T-helper 17 cell (primary cell): ENCODE data around the gene VCAN. TPM values are rescaled to one million over a fixed set of nuclear protein-coding genes. Genes with fewer than 3 reads are reported as not detected.

Experiments used
- ATAC-seq: fragments of 150-1000 bp; cut with Tn5 transposase; 2 replicates; pipeline ENCODE4 v1.10.0; 2021; ENCODE audit warnings: mild to moderate bottlenecking, moderate library complexity
- DNase-seq, 3 donors: peaks; one replicate each; pipeline versions ENCODE4 v3.0.0 to v3.0.0-alpha.2; 2020 to 2021
- H3K9me3 ChIP-seq: one replicate; pipeline ENCODE4 v1.7.0; 2013; ENCODE audit warnings: low read length, mild to moderate bottlenecking; ENCODE audit not compliant: control insufficient read depth, poor library complexity, severe bottlenecking
- H3K27ac Mint-ChIP-seq: one replicate; pipeline ENCODE4 v1.8.0; 2022; ENCODE audit warnings: mild to moderate bottlenecking, moderate library complexity, mixed read lengths
- H3K27me3 Mint-ChIP-seq: one replicate; pipeline ENCODE4 v1.8.0; 2022; ENCODE audit warnings: mixed read lengths
- H3K36me3 Mint-ChIP-seq: one replicate; pipeline ENCODE4 v1.8.0; 2022; ENCODE audit warnings: low read depth, mixed read lengths
- H3K4me1 Mint-ChIP-seq: one replicate; pipeline ENCODE4 v1.8.0; 2022; ENCODE audit warnings: mild to moderate bottlenecking, mixed read lengths
- H3K4me3 Mint-ChIP-seq: one replicate; pipeline ENCODE4 v1.8.0; 2022; ENCODE audit warnings: mild to moderate bottlenecking, moderate library complexity, mixed read lengths
- total RNA-seq, 4 donors: library from RNA in 2 of 4; stranded (reverse) in 2 of 4; gene quantifications; one replicate each; pipeline ENCODE4 v1.2.3 and lab custom pipeline; 2022 to 2026

VCAN gene
- total RNA-seq, 2 donors from 2014 or later = 8.0 to 34.2 TPM

GRCh38 chr5:83538786-83539462 is 67.4 kb downstream of the VCAN start:
- DNase-seq (no peak), ATAC-seq (no peak)
- peaks cover 14% of the 10 kb centered on the region for H3K4me1 Mint-ChIP-seq
- no peak overlapping the region for H3K27ac Mint-ChIP-seq
- peaks cover 29% of the 10 kb centered on the region for H3K27me3 Mint-ChIP-seq
- no peaks in the 10 kb centered on the region for H3K9me3 ChIP-seq
- peak overlapping the region; percentile 55 for H3K4me3 Mint-ChIP-seq
- H3K36me3 Mint-ChIP-seq = no peaks in the 10 kb centered on the region

DNA sequence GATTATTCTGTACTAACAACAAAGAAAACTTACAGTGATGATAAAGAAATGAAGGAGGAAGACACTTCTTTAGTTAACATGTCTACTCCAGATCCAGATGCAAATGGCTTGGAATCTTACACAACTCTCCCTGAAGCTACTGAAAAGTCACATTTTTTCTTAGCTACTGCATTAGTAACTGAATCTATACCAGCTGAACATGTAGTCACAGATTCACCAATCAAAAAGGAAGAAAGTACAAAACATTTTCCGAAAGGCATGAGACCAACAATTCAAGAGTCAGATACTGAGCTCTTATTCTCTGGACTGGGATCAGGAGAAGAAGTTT is 67.9 kb downstream of the VCAN start:
- H3K27ac Mint-ChIP-seq = no peak overlapping the region
- peaks cover 14% of the 10 kb centered on the region for H3K4me1 Mint-ChIP-seq
- ATAC-seq = no peak
- H3K36me3 Mint-ChIP-seq = no peaks in the 10 kb centered on the region
- H3K4me3 Mint-ChIP-seq = peak overlapping the region; percentile 55
- peaks cover 29% of the 10 kb centered on the region for H3K27me3 Mint-ChIP-seq
- no peak for DNase-seq
- H3K9me3 ChIP-seq = no peaks in the 10 kb centered on the region

GRCh38 chr5:83540105-83540504 is 68.6 kb downstream of the VCAN start:
- Mint-ChIP-seq H3K27ac (no peak overlapping the region), H3K27me3 (peaks cover 30% of the 10 kb centered on the region), H3K36me3 (no peaks in the 10 kb centered on the region), H3K4me3 (no peak overlapping the region), H3K4me1 (peaks cover 14% of the 10 kb centered on the region)
- DNase-seq (no peak), ATAC-seq (no peak)
- no peaks in the 10 kb centered on the region for H3K9me3 ChIP-seq

DNA sequence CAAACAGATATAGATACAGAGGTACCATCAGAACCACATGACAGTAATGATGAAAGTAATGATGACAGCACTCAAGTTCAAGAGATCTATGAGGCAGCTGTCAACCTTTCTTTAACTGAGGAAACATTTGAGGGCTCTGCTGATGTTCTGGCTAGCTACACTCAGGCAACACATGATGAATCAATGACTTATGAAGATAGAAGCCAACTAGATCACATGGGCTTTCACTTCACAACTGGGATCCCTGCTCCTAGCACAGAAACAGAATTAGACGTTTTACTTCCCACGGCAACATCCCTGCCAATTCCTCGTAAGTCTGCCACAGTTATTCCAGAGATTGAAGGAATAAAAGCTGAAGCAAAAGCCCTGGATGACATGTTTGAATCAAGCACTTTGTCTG is 69.2 kb downstream of the VCAN start:
- no peak for ATAC-seq
- H3K27ac Mint-ChIP-seq = no peak overlapping the region
- H3K4me1 Mint-ChIP-seq = peaks cover 14% of the 10 kb centered on the region
- no peaks in the 10 kb centered on the region for H3K9me3 ChIP-seq
- no peaks in the 10 kb centered on the region for H3K36me3 Mint-ChIP-seq
- H3K4me3 Mint-ChIP-seq = no peak overlapping the region
- H3K27me3 Mint-ChIP-seq = peaks cover 36% of the 10 kb centered on the region
- DNase-seq = no peak

- Mint-ChIP-seq H3K27ac (no peak overlapping the region), H3K4me3 (no peak overlapping the region), H3K4me1 (peaks cover 12% of the 10 kb centered on the region), H3K27me3 (peaks cover 31% of the 10 kb centered on the region), H3K36me3 (no peaks in the 10 kb centered on the region)
- DNase-seq = no peak
- no peak for ATAC-seq
- H3K9me3 ChIP-seq = no peaks in the 10 kb centered on the region
Observed at GRCh38 chr5:83542839-83543238, 71.3 kb downstream of the VCAN start.

DNA sequence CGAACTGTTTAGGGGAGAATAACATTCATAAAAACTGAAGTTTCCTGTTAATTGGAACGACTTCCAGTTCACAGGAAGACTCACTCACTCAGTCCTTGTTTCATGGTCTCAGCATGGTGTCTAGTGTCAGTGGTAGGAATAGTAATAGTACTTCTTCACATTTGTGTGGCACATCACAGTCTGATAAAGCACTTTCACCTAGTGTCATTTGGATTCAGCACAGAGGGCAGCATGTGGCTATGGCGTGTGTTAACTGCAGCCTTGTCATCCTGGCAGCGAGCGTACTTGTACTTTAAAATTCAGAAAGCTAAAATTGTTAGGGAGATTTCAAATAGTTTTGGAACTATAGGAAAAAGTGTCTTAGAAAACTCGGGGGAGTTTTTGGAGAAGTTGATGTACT is 72.4 kb downstream of the VCAN start:
- DNase-seq (no peak), ATAC-seq (no peak)
- Mint-ChIP-seq H3K36me3 (no peaks in the 10 kb centered on the region), H3K27me3 (peaks cover 35% of the 10 kb centered on the region), H3K27ac (no peak overlapping the region), H3K4me3 (no peak overlapping the region), H3K4me1 (peaks cover 11% of the 10 kb centered on the region)
- H3K9me3 ChIP-seq = no peaks in the 10 kb centered on the region

DNA sequence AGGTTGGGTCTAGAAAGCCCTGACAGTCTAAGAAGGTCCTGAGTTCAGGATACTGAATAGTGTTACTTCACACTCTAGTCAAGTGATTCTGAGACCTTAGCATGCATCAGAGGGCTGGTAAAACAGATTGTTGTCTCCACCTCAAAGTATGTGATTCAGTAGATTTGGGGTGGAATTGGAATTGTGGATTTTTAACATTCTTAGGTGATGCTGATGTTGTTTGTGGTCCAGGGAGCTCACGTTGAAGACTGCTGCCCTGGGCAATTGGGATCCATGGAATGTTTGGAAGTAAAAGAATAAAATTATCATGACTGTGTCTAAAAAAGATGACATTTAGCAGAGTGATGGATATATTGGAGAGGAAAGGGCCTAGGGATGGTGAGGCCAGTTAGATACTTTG is 75.6 kb downstream of the VCAN start:
- H3K4me3 Mint-ChIP-seq = no peak overlapping the region
- peaks cover 11% of the 10 kb centered on the region for H3K27me3 Mint-ChIP-seq
- H3K9me3 ChIP-seq = no peaks in the 10 kb centered on the region
- peaks cover 2% of the 10 kb centered on the region for H3K4me1 Mint-ChIP-seq
- no peak overlapping the region for H3K27ac Mint-ChIP-seq
- H3K36me3 Mint-ChIP-seq = no peaks in the 10 kb centered on the region
- ATAC-seq (no peak), DNase-seq (no peak)

DNA sequence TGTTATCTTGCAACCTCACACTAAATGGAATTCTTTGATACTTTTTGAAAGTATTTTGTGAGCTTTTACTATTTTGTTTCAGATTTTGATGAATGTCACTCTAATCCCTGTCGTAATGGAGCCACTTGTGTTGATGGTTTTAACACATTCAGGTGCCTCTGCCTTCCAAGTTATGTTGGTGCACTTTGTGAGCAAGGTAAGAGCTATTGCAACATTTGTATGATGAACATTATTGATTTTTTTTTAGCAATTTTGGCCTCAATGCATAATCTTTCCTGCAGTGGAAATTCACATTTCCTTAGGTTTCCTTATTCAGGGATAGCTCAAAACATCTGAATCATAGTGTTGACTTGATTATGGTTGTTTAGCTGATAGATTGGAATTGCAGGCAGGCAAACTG is 76.3 kb downstream of the VCAN start:
- no peak overlapping the region for H3K27ac Mint-ChIP-seq
- DNase-seq = no peak
- no peak overlapping the region for H3K4me3 Mint-ChIP-seq
- peaks cover 2% of the 10 kb centered on the region for H3K4me1 Mint-ChIP-seq
- ATAC-seq = no peak
- no peaks in the 10 kb centered on the region for H3K9me3 ChIP-seq
- peaks cover 11% of the 10 kb centered on the region for H3K27me3 Mint-ChIP-seq
- no peaks in the 10 kb centered on the region for H3K36me3 Mint-ChIP-seq

GRCh38 chr5:83548581-83548980 is 77.0 kb downstream of the VCAN start:
- H3K4me3 Mint-ChIP-seq = no peak overlapping the region
- peaks cover 11% of the 10 kb centered on the region for H3K27me3 Mint-ChIP-seq
- DNase-seq (no peak), ATAC-seq (no peak)
- H3K36me3 Mint-ChIP-seq = no peaks in the 10 kb centered on the region
- H3K9me3 ChIP-seq = no peaks in the 10 kb centered on the region
- no peak overlapping the region for H3K27ac Mint-ChIP-seq
- H3K4me1 Mint-ChIP-seq = peaks cover 2% of the 10 kb centered on the region

DNA sequence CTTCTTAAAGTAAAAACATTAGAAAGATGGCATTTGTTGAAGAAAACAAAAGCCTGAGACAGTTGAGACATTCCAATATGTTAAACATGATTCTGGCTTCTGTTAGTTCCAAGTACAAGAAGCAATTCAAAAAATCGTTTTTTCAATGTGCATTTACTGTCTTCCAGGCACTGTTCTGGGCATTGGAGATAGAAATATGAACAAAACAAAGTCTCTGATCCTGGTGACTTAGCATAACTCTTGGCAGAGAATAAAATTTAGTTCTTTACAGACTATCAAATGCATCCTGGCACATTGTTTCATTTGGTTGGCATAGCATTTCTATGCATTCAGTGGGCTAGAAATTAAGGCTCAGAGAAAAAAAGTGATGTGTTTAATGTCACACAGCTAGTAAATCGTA is 77.5 kb downstream of the VCAN start:
- no peaks in the 10 kb centered on the region for H3K9me3 ChIP-seq
- no peak for ATAC-seq
- Mint-ChIP-seq H3K4me1 (peaks cover 2% of the 10 kb centered on the region), H3K27ac (no peak overlapping the region), H3K36me3 (no peaks in the 10 kb centered on the region), H3K27me3 (peaks cover 11% of the 10 kb centered on the region), H3K4me3 (no peak overlapping the region)
- no peak for DNase-seq

DNA sequence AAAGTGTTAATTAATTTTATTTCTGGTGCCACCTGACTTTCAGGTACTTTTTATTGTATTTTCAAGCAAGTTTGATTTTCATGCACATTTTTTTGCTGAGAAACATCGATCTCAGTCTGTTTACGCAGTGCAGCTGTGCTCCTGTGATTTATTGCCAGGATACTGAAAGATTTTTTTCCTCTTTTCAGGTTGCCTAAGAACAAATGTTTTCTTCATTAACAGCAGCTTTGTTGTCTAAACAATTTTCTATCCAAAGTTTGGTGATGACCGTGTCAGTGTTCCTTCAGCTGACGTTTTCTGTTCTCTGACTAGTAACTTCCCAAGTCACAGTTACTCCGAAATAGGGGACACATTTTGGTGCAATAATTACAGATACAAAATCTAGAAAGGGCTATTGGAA is 78.1 kb downstream of the VCAN start:
- peaks cover 11% of the 10 kb centered on the region for H3K27me3 Mint-ChIP-seq
- no peaks in the 10 kb centered on the region for H3K36me3 Mint-ChIP-seq
- no peak for DNase-seq
- H3K4me1 Mint-ChIP-seq = peaks cover 2% of the 10 kb centered on the region
- H3K4me3 Mint-ChIP-seq = no peak overlapping the region
- no peak overlapping the region for H3K27ac Mint-ChIP-seq
- no peak for ATAC-seq
- H3K9me3 ChIP-seq = no peaks in the 10 kb centered on the region

DNA sequence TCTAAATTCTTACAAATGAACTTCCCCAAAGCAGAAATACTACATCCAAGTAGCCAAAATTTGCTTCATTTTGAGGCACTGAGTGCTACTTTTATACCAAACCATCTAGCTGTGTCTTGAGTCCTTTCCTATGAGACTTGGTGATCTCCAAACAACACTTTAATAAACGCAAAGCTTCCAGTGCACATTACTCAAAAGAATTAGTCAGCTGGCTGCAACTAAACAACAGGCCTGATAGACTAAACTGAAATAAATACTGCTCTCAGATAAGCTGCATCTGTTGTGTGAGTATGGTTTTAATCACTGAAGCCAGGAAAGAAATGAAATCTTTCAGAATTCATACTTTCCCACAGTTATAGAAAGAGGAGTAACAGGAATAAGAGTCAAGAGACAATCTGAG is 80.3 kb downstream of the VCAN start:
- Mint-ChIP-seq H3K27me3 (peaks cover 4% of the 10 kb centered on the region), H3K27ac (no peak overlapping the region), H3K4me3 (no peak overlapping the region), H3K36me3 (no peaks in the 10 kb centered on the region), H3K4me1 (peaks cover 2% of the 10 kb centered on the region)
- DNase-seq (no peak), ATAC-seq (no peak)
- no peaks in the 10 kb centered on the region for H3K9me3 ChIP-seq

DNA sequence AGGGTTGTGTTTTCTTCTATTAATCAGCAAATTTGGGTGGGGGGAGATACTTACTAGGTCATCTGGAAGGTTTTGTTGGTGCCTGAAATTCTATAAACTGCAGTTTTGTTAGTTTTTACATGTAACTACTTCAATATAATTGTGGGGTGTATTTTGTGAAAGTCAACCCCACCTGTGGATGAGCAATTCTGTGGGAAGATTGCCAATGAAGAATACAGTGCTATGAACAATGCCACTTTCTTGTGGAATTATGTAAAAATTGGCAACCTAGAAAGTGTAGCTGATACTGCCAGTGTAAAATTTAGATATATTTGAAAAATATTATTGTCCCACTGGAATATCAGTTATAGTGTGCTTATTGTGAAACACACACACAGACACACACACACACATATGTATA is 80.7 kb downstream of the VCAN start:
- no peak overlapping the region for H3K4me3 Mint-ChIP-seq
- H3K27ac Mint-ChIP-seq = no peak overlapping the region
- peaks cover 4% of the 10 kb centered on the region for H3K27me3 Mint-ChIP-seq
- peaks cover 2% of the 10 kb centered on the region for H3K4me1 Mint-ChIP-seq
- ATAC-seq = no peak
- H3K9me3 ChIP-seq = no peaks in the 10 kb centered on the region
- no peaks in the 10 kb centered on the region for H3K36me3 Mint-ChIP-seq
- no peak for DNase-seq

- peaks cover 2% of the 10 kb centered on the region for H3K4me1 Mint-ChIP-seq
- DNase-seq (no peak), ATAC-seq (no peak)
- no peaks in the 10 kb centered on the region for H3K36me3 Mint-ChIP-seq
- no peaks in the 10 kb centered on the region for H3K9me3 ChIP-seq
- H3K4me3 Mint-ChIP-seq = no peak overlapping the region
- H3K27ac Mint-ChIP-seq = no peak overlapping the region
- H3K27me3 Mint-ChIP-seq = peaks cover 5% of the 10 kb centered on the region
Observed at GRCh38 chr5:83553000-83553486, 81.5 kb downstream of the VCAN start.
